Measurements from ENCODE around the gene LMAN1. TPM values are rescaled to one million over a fixed set of nuclear protein-coding genes. Genes with fewer than 3 reads are reported as not detected.

LMAN1 gene
- total RNA-seq, 4 donors from 2014 or later: 122 to 198 (median 170) TPM

DNA sequence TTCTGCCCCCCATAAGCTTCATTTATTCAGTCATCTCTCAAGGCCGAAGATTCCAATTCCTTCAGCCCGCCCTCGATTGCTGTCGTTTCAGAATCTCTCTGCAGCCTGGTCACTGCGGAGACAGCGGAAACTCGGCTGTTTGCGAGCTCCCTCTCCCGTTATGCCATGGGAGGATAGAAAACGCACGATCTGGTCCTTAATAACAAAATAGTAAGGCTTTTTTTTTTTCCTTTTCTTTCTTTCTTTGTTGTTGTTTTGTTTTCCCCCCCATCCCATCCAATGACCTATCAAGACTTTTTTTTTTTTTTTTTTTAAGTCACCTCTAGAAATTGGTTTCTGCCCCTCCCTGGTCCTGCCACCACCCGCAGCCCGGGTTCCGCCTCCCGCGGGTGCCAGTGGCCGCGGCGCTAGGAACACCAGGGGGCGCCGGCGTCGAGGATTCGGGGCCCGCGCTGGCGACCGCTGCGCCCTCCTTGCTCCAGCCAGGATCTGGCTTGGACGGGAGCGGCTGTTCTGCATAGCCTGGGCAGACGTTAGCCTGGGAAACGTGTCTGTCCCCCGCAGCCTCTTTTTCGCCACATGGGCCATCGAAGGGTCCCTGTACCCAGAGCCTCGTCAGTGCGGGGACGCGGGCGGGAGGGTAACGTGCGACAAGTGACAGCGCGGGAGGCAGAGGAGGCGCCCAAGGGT lies 50.7 kb downstream of the LMAN1 start:
- Histone ChIP-seq H3K36me3 (no peaks in the 10 kb centered on the region), H3K9me3 (no peaks in the 10 kb centered on the region), H3K27me3 (no peaks in the 10 kb centered on the region), H3K4me1 (peaks cover 0 to 7% of the 10 kb centered on the region in 2 donors), H3K4me3 (replicated peaks in 1 of 3) (no peak overlapping the region), H3K27ac (no peak overlapping the region)
- peak; percentile 68 to 76 for DNase-seq
- WGBS, 2 donors: 4% methylated on average over 36 to 38 of the region's 46 CpGs
- TF ChIP-seq, protein P1, sequence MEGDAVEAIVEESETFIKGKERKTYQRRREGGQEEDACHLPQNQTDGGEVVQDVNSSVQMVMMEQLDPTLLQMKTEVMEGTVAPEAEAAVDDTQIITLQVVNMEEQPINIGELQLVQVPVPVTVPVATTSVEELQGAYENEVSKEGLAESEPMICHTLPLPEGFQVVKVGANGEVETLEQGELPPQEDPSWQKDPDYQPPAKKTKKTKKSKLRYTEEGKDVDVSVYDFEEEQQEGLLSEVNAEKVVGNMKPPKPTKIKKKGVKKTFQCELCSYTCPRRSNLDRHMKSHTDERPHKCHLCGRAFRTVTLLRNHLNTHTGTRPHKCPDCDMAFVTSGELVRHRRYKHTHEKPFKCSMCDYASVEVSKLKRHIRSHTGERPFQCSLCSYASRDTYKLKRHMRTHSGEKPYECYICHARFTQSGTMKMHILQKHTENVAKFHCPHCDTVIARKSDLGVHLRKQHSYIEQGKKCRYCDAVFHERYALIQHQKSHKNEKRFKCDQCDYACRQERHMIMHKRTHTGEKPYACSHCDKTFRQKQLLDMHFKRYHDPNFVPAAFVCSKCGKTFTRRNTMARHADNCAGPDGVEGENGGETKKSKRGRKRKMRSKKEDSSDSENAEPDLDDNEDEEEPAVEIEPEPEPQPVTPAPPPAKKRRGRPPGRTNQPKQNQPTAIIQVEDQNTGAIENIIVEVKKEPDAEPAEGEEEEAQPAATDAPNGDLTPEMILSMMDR (IDR thresholded peaks at IDR 0.05): peak; percentile 57 to 80 (median 70)
- no peak for TF ChIP-seq POLR2A (IDR thresholded peaks at IDR 0.05)
- intact Hi-C loops (cut with DNase I): loop anchor here (5.0 kb wide), 1 partner anchor 89 kb away; no protein-coding TSS in a partner anchor

DNA sequence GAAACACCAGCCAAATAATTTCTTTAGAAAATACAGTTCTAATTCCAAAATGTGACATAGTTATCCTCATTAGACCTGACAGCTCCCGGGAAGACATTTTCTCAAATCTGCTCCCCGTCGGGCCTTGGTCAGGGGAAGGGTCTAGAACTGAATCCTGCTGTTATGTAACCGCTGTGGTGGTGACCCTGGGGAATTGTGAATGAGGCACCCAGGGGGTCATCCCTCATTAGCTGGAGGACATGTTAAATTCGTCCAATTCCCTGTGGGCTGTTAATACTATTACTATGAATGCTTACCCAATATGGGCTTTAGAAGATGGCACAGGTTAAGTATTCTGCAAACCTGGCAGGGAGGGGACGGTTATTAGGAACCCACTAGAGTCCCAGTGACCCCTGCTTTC lies 52.4 kb downstream of the LMAN1 start:
- TF ChIP-seq, protein P1 (IDR thresholded peaks at IDR 0.05): no peak
- no peak for TF ChIP-seq POLR2A (IDR thresholded peaks at IDR 0.05)
- peaks cover 0 to 7% of the 10 kb centered on the region in 2 donors for H3K4me1 ChIP-seq
- no peaks in the 10 kb centered on the region for H3K27me3 ChIP-seq
- no peak overlapping the region for H3K27ac ChIP-seq
- H3K9me3 ChIP-seq: no peaks in the 10 kb centered on the region
- no peak overlapping the region for H3K4me3 ChIP-seq (replicated peaks in 1 of 3)
- 83 to 84% methylated on average over 6 of the region's 6 CpGs for WGBS, 2 donors
- intact Hi-C loops (cut with DNase I): loop anchor here (5.0 kb wide), 1 partner anchor 91 kb away; no protein-coding TSS in a partner anchor
- DNase-seq: no peak
- H3K36me3 ChIP-seq: no peaks in the 10 kb centered on the region

DNA sequence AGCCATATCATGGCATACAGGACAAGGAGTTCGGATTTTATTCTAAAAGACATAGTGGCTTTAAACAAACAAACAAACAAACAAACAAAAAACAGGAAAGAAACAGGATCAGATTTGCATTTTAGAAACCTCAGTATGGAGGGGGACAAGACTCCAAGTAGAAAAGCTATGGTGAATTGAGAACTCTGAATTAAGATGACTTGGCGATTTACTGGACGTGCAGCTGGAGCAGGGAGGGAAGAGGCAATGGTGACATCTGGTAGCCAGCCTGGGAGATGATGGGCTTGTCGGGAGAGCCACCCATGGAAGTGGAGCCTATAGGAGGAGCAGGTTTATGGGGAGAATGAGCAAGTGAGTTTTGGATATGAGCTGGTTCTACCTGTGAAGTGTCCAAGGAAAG lies 53.8 kb downstream of the LMAN1 start:
- Histone ChIP-seq H3K27ac (no peak overlapping the region), H3K4me3 (replicated peaks in 1 of 3) (no peak overlapping the region), H3K36me3 (no peaks in the 10 kb centered on the region), H3K4me1 (peaks cover 0 to 7% of the 10 kb centered on the region in 2 donors), H3K27me3 (no peaks in the 10 kb centered on the region), H3K9me3 (no peaks in the 10 kb centered on the region)
- WGBS, 2 donors: 75 to 81% methylated on average over 4 of the region's 4 CpGs
- TF ChIP-seq, protein P1 (IDR thresholded peaks at IDR 0.05): no peak
- TF ChIP-seq POLR2A (IDR thresholded peaks at IDR 0.05): no peak
- DNase-seq: no peak
- intact Hi-C loops (cut with DNase I): loop anchor here (5.0 kb wide), 1 partner anchor 92 kb away; no protein-coding TSS in a partner anchor

DNA sequence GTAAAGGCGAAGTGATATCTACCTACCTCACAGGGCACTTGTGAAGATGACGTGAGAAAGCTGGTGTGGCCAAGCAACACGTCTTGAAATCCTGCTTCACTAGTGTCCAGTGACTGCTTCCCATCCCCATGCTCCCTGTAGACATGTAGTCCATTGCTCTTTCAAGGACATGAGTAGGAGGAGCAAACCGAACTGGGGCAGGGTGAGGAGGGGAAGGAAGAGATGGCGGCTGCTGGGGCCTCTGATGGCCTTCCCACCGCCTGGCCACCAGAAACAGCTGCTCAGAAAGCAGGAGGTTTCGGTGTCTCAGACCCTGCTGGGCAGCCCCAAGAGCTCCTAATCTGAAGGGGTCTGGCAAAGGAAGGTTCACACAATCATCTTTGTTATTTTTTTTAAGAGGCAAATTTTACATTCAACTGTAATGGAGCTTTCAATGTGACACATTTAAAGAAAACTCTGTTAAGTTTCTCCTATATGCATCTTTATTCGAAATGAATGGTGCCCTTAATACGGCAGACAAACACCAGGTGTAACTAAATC lies 55.3 kb downstream of the LMAN1 start:
- H3K36me3 ChIP-seq: no peaks in the 10 kb centered on the region
- H3K27me3 ChIP-seq: no peaks in the 10 kb centered on the region
- peaks cover 0 to 5% of the 10 kb centered on the region in 2 donors for H3K4me1 ChIP-seq
- no peak for DNase-seq
- TF ChIP-seq, protein P1 (IDR thresholded peaks at IDR 0.05): no peak
- TF ChIP-seq POLR2A (IDR thresholded peaks at IDR 0.05): no peak
- intact Hi-C loops (cut with DNase I): no loop called here
- WGBS, 2 donors: 71 to 77% methylated on average over 9 of the region's 9 CpGs
- no peak overlapping the region for H3K4me3 ChIP-seq (replicated peaks in 1 of 3)
- no peak overlapping the region for H3K27ac ChIP-seq
- H3K9me3 ChIP-seq: no peaks in the 10 kb centered on the region

DNA sequence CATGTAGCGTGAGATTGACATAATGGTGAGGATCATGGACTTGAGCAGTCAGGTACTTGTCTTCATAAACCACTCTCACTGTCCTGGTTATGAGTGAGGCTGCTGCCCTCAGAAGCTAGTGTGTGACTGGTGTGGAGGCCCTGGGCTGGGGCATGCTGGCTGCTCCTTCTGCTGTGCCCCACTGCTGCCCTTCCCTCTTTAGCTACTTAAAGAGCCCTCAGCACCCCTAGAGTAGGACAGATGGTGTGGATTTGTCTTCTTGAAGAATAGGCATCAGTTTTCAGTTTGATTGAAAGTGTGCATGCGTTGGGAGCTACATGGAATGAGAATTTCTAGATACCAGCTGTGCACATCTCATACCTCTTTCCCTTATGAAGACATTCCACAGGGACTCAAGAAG lies 56.1 kb downstream of the LMAN1 start:
- 81 to 83% methylated on average over 2 of the region's 2 CpGs for WGBS, 2 donors

More for the DNA sequence above, 56.1 kb downstream of the LMAN1 start:
- Histone ChIP-seq H3K27ac (no peak overlapping the region), H3K4me3 (replicated peaks in 1 of 3) (no peak overlapping the region), H3K36me3 (no peaks in the 10 kb centered on the region), H3K27me3 (no peaks in the 10 kb centered on the region), H3K9me3 (no peaks in the 10 kb centered on the region), H3K4me1 (peaks cover 0 to under 1% of the 10 kb centered on the region in 2 donors)
- no peak for TF ChIP-seq POLR2A (IDR thresholded peaks at IDR 0.05)
- TF ChIP-seq, protein P1 (IDR thresholded peaks at IDR 0.05): no peak
- intact Hi-C loops (cut with DNase I): no loop called here
- no peak for DNase-seq

Measured in thyroid gland (tissue), 4 donors.